HG03097 (cell line): Measurements from ENCODE around the gene GPR84.
"Not testable (repeated sequence)": the region's sequence is repeated elsewhere in the genome, so short reads cannot be mapped to it uniquely, and the experiment has no call there.

ENCODE experiments used
- ATAC-seq: cut with Tn5 transposase; IDR thresholded peaks from one replicate; pipeline ENCODE4 v1.9.1; 2021; ENCODE audit not compliant: unreplicated experiment, low FRiP score

The GPR84 gene

GRCh38 chr12:54357506-54358190 lies 6.6 kb downstream of the GPR84 start:
- ATAC-seq = no peak

- no peak for ATAC-seq
These were observed 7.3 kb downstream of the GPR84 start for GRCh38 chr12:54356951-54357356.

- no peak for ATAC-seq
These were observed 8.1 kb downstream of the GPR84 start for GRCh38 chr12:54356228-54356627.

GRCh38 chr12:54355104-54355815 lies 9.0 kb downstream of the GPR84 start:
- no peak for ATAC-seq

- ATAC-seq = not testable (repeated sequence)
These were observed 10.0 kb downstream of the GPR84 start for GRCh38 chr12:54354271-54354670.

- no peak for ATAC-seq
These were observed 11.1 kb downstream of the GPR84 start for GRCh38 chr12:54352891-54353874.

GRCh38 chr12:54352022-54352531 lies 12.2 kb downstream of the GPR84 start:
- ATAC-seq = no peak

GRCh38 chr12:54351341-54351740 lies 12.9 kb downstream of the GPR84 start:
- no peak for ATAC-seq

GRCh38 chr12:54350743-54351142 lies 13.5 kb downstream of the GPR84 start:
- ATAC-seq = no peak

GRCh38 chr12:54349679-54350078 lies 14.6 kb downstream of the GPR84 start:
- no peak for ATAC-seq

- no peak for ATAC-seq
These were observed 15.2 kb downstream of the GPR84 start for GRCh38 chr12:54349036-54349435.

- no peak for ATAC-seq
These were observed 22.6 kb downstream of the GPR84 start for GRCh38 chr12:54341378-54342300.

- no peak for ATAC-seq
These were observed 23.4 kb downstream of the GPR84 start for GRCh38 chr12:54340846-54341245.

- ATAC-seq = no peak
These were observed 25.5 kb downstream of the GPR84 start for GRCh38 chr12:54338698-54339296.

- ATAC-seq = no peak
These were observed 26.2 kb downstream of the GPR84 start for GRCh38 chr12:54337854-54338650.

- ATAC-seq = no peak
These were observed 26.9 kb downstream of the GPR84 start for GRCh38 chr12:54337280-54337842.

GRCh38 chr12:54333420-54334034 lies 30.8 kb downstream of the GPR84 start:
- no peak for ATAC-seq

GRCh38 chr12:54331461-54331860 lies 32.8 kb downstream of the GPR84 start:
- no peak for ATAC-seq
